Osteoblast (primary cell): ENCODE results near the gene SALL1. TPM values are rescaled to one million over a fixed set of nuclear protein-coding genes. Genes with fewer than 3 reads are reported as not detected.

Source experiments
- DNase-seq: peaks from one replicate; pipeline ENCODE4 v3.0.0; 2011; ENCODE audit warnings: low spot score, mixed read lengths; ENCODE audit not compliant: insufficient read length; ENCODE audit errors: missing footprints
- H2AFZ ChIP-seq: 2 replicates; pipeline ENCODE4 v1.6.0; 2011; ENCODE audit warnings: mild to moderate bottlenecking, low read length
- H3K27ac ChIP-seq: 2 replicates; pipeline ENCODE4 v1.5.1; 2011; ENCODE audit warnings: mild to moderate bottlenecking, low read depth, low read length, moderate library complexity
- H3K27me3 ChIP-seq: 2 replicates; pipeline ENCODE4 v1.6.0; 2012; ENCODE audit warnings: mild to moderate bottlenecking, control low read depth, inconsistent platforms, low read length, moderate library complexity; ENCODE audit not compliant: insufficient read depth
- H3K36me3 ChIP-seq: 2 replicates; pipeline ENCODE4 v1.5.1; 2011; ENCODE audit warnings: mild to moderate bottlenecking, low read length, control low read depth, moderate library complexity; ENCODE audit not compliant: insufficient read depth
- H3K4me1 ChIP-seq: 2 replicates; pipeline ENCODE4 v1.5.1; 2011; ENCODE audit warnings: mild to moderate bottlenecking, low read length, control low read depth, moderate library complexity; ENCODE audit not compliant: insufficient read depth
- H3K4me2 ChIP-seq: 2 replicates; pipeline ENCODE4 v1.6.0; 2011; ENCODE audit warnings: mild to moderate bottlenecking, low read length; ENCODE audit not compliant: insufficient read depth
- H3K4me3 ChIP-seq: fragments of 200-600 bp; sonication (generic); 3 replicates; pipeline ENCODE4 v1.5.1; 2012; ENCODE audit warnings: mild to moderate bottlenecking, low read length, inconsistent platforms; ENCODE audit not compliant: insufficient read depth
- H3K79me2 ChIP-seq: 2 replicates; pipeline ENCODE4 v1.6.0; 2012; ENCODE audit warnings: mild to moderate bottlenecking, low read length, control low read depth, inconsistent platforms; ENCODE audit not compliant: insufficient read depth
- H3K9me3 ChIP-seq: 2 replicates; pipeline ENCODE4 v1.5.1; 2011; ENCODE audit warnings: low read depth, low read length, control low read depth
- H4K20me1 ChIP-seq: 2 replicates; pipeline ENCODE4 v1.6.0; 2012; ENCODE audit warnings: mild to moderate bottlenecking, low read length, control low read depth; ENCODE audit not compliant: insufficient read depth
- CTCF ChIP-seq: IDR thresholded peaks from 2 replicates; pipeline ENCODE4 v1.5.1; 2011; ENCODE audit warnings: mild to moderate bottlenecking, low read depth, low read length, moderate library complexity; ENCODE audit errors: extremely low read depth
- total RNA-seq: library from RNA; depleted of rRNA; stranded (reverse); fragments of >200 nt; gene quantifications from 2 replicates; pipeline ENCODE4 v1.2.3, GENCODE V29; 2012

SALL1 gene
- total RNA-seq, 1 donor: under 0.01 TPM

DNA sequence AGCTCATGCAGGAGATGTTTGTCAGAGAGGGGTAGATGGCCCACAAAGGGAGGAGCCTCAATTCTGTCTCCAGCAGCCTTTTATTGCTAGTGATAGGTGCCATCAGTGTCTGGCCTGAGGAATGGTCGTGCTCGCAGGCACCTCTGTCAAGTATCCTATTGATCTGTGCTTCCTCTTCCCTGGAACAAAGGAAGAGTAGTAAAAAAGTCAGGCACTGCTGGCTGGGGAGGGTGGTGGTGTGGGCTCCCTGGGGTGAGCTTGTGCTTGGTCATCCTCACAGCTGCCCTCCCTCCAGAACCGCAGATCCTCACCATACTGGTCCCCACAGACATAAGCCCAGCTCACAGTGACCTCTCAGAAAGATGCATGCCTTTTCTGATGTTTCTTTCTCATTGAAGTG is 15.0 kb upstream of the SALL1 start:
- H3K27ac ChIP-seq: no peak overlapping the region
- no peak for DNase-seq
- no peaks in the 10 kb centered on the region for H3K9me3 ChIP-seq
- no peaks in the 10 kb centered on the region for H3K27me3 ChIP-seq
- H4K20me1 ChIP-seq: no peaks in the 10 kb centered on the region
- no peaks in the 10 kb centered on the region for H3K79me2 ChIP-seq
- no peak overlapping the region for H3K4me3 ChIP-seq
- H3K4me2 ChIP-seq: no peak overlapping the region
- peaks cover 14% of the 10 kb centered on the region for H3K4me1 ChIP-seq
- no peak overlapping the region for H2AFZ ChIP-seq
- H3K36me3 ChIP-seq: no peaks in the 10 kb centered on the region
- TF ChIP-seq CTCF: no peak

- Histone ChIP-seq H4K20me1 (no peaks in the 10 kb centered on the region), H3K27ac (no peak overlapping the region), H3K4me2 (no peak overlapping the region), H3K79me2 (no peaks in the 10 kb centered on the region), H3K27me3 (no peaks in the 10 kb centered on the region), H2AFZ (no peak overlapping the region), H3K4me1 (peaks cover 14% of the 10 kb centered on the region), H3K36me3 (no peaks in the 10 kb centered on the region), H3K9me3 (no peaks in the 10 kb centered on the region), H3K4me3 (no peak overlapping the region)
- DNase-seq: no peak
- no peak for TF ChIP-seq CTCF
These were observed 14.0 kb upstream of the SALL1 start for GRCh38 chr16:51165043-51165442.

- Histone ChIP-seq H3K36me3 (no peaks in the 10 kb centered on the region), H3K79me2 (no peaks in the 10 kb centered on the region), H2AFZ (no peak overlapping the region), H3K27me3 (no peaks in the 10 kb centered on the region), H3K4me2 (no peak overlapping the region), H3K9me3 (no peaks in the 10 kb centered on the region), H4K20me1 (no peaks in the 10 kb centered on the region), H3K4me3 (no peak overlapping the region), H3K4me1 (peaks cover 14% of the 10 kb centered on the region), H3K27ac (no peak overlapping the region)
- no peak for DNase-seq
- no peak for TF ChIP-seq CTCF
These were observed 13.5 kb upstream of the SALL1 start for GRCh38 chr16:51164574-51164973.

DNA sequence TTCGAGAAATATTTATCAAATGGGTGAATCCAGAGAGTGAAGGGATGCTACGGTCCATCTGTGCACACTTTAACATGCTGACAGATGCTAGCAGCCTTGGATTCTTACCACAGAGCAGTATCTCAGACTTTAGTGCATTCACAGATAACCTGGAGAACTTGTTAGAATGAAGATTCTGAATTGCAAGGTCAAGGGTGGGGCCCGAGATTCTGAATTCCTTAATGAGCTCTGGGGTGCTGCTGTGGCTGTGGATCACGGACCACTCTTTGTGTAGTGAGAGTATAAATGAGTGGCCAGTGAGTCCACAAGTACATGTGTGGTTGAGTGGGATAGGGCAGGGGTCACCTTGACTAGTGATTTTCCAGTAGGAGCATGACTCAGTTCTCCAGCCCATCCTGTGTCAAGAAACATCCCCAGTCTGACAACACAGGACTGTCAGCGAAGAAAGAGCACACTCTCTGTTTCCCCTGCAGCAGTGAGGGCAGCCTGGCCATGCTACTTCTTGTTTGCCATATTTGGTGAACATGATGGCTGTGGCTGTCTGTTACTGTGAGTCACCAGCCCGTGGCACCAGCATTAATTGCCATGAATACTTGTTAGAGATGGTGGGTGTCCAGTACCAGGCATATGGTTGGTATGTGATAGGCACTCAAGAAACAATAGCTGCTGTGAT is 13.0 kb upstream of the SALL1 start:
- no peak overlapping the region for H3K4me2 ChIP-seq
- H3K36me3 ChIP-seq: no peaks in the 10 kb centered on the region
- no peak overlapping the region for H2AFZ ChIP-seq
- no peak overlapping the region for H3K27ac ChIP-seq
- no peak for TF ChIP-seq CTCF
- H3K79me2 ChIP-seq: no peaks in the 10 kb centered on the region
- H3K4me3 ChIP-seq: no peak overlapping the region
- H3K9me3 ChIP-seq: no peaks in the 10 kb centered on the region
- H4K20me1 ChIP-seq: no peaks in the 10 kb centered on the region
- DNase-seq: no peak
- H3K27me3 ChIP-seq: no peaks in the 10 kb centered on the region
- H3K4me1 ChIP-seq: peaks cover 14% of the 10 kb centered on the region
